Upper lobe of left lung (tissue), 4 donors: ENCODE measurements around the gene SRP14.

Experiments used
- EP300 ChIP-seq, 4 donors: sonication (generic); formaldehyde crosslinking; IDR thresholded peaks; one replicate each; pipeline ENCODE4 v1.5.1; 2017; ENCODE audit warnings: antibody characterized with exemption in 4 of 4, control low read depth in 2 of 4
- POLR2A ChIP-seq, 4 donors: fragments of 450-650 bp; IDR thresholded peaks; one replicate each; pipeline ENCODE4 v1.5.1; 2016 to 2017; ENCODE audit warnings: antibody characterized with exemption in 4 of 4, mild to moderate bottlenecking in 2 of 4
- POLR2AphosphoS5 ChIP-seq, 2 donors: sonication (generic); formaldehyde crosslinking; IDR thresholded peaks; one replicate each; pipeline ENCODE4 v1.5.1; 2017; ENCODE audit warnings: antibody characterized with exemption in 2 of 2
- TF ChIP-seq, protein P1 (sequence below), 6 experiments: fragments of 450-650 bp in 4 of 6; fragments of 200-600 bp in 2 of 6; sonication (generic) in 2 of 6; IDR thresholded peaks; one replicate each; pipeline ENCODE4 v1.5.1; 2016 to 2019; ENCODE audit warnings: antibody characterized with exemption in 6 of 6

DNA sequence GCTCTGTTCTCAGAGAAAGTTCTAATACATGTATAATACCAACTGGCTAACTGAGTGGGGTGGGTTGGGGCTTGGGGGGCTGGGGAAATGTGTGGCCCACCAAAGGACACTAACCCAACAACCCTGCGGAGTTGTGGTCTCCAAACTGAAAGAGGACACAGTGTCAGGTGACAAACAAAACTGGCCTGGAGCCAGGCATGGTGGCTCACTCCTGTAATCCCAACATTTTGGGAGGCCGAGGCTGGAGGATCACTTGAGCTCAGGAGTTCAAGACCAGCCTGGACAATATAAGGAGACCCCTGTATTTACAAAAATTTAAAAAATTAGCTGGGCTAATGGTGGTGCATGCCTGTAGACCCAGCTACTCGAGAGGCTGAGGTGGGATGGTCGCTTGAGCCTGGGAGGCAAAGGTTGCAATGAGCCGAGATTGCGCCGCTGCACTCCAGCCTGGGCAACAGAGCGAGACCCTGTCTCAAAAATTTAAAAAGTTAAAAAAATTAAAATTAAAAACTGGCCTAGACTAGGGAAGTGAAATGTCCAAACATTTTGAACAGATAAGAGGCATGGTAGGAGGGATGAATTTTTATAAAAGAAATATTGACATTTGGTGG, 31.7 kb upstream of the SRP14 start:
- TF ChIP-seq POLR2A (IDR thresholded peaks at IDR 0.05) (no peak), POLR2AphosphoS5 (IDR thresholded peaks at IDR 0.05) (no peak), EP300 (IDR thresholded peaks at IDR 0.05) (no peak)
- TF ChIP-seq, protein P1, sequence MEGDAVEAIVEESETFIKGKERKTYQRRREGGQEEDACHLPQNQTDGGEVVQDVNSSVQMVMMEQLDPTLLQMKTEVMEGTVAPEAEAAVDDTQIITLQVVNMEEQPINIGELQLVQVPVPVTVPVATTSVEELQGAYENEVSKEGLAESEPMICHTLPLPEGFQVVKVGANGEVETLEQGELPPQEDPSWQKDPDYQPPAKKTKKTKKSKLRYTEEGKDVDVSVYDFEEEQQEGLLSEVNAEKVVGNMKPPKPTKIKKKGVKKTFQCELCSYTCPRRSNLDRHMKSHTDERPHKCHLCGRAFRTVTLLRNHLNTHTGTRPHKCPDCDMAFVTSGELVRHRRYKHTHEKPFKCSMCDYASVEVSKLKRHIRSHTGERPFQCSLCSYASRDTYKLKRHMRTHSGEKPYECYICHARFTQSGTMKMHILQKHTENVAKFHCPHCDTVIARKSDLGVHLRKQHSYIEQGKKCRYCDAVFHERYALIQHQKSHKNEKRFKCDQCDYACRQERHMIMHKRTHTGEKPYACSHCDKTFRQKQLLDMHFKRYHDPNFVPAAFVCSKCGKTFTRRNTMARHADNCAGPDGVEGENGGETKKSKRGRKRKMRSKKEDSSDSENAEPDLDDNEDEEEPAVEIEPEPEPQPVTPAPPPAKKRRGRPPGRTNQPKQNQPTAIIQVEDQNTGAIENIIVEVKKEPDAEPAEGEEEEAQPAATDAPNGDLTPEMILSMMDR (IDR thresholded peaks at IDR 0.05), result no peak
